Fibroblast of mammary gland (primary cell): ENCODE results near the gene FMNL1.

Experiments used
- DNase-seq: peaks from one replicate; pipeline ENCODE4 v3.0.0-alpha.2; 2010; ENCODE audit warnings: low read depth
- H3K4me3 ChIP-seq: 2 replicates; pipeline ENCODE4 v1.5.1; 2011; ENCODE audit warnings: low read depth, mild to moderate bottlenecking, low read length, moderate library complexity; ENCODE audit not compliant: control insufficient read depth
- TF ChIP-seq, protein P1 (sequence below): conservative IDR thresholded peaks from 2 replicates; pipeline ENCODE4 v1.5.1; 2011; ENCODE audit warnings: low read depth, low read length, inconsistent platforms; ENCODE audit not compliant: control insufficient read depth, insufficient read depth

Gene FMNL1

DNA sequence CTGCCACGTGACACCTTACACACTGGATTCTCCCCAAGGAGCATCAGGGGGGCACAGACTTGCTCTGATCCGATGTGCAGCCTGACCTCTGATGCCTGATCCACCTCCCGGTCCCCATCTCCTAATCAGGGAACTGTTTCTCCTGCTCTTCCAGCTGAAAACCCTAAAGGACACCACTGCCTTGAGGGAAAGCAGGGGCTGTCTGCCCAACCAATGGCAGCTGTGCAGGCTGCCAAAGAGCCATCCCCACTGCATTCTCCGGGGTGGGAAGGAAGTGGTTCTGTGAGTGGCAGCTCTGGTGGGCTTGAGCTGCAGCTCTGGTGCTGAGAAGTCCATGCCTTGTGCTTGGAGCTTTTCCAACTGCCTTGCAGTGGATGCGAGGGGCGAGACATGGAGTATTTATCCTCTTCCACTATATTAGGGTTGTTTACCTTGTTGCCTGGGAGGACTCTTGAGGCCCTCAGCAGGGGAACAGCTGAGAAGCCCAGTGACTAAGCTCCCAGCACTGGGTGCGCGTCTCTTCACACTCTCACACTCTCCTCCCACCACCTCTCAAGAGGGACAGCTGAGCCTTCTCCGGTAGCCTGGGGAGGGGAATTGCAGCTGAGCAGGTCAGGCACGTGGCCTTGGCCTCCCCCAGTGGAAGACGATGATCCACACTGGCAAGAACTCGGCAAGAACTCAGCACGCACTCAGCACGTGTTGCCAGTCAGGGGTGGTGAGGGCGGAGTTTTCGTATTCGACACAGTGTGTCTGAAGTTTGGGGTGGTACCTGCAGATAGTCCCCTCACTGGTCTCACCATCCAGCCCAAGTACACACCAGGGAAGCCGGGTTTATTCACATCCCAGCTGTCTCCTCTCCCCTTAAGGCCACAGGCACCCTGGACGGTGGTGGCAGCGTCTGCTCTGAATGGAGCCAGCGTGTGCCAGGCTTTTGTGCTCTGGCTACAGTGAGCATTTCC, 61.3 kb downstream of the FMNL1 start:
- no peak overlapping the region for H3K4me3 ChIP-seq
- TF ChIP-seq, protein P1, sequence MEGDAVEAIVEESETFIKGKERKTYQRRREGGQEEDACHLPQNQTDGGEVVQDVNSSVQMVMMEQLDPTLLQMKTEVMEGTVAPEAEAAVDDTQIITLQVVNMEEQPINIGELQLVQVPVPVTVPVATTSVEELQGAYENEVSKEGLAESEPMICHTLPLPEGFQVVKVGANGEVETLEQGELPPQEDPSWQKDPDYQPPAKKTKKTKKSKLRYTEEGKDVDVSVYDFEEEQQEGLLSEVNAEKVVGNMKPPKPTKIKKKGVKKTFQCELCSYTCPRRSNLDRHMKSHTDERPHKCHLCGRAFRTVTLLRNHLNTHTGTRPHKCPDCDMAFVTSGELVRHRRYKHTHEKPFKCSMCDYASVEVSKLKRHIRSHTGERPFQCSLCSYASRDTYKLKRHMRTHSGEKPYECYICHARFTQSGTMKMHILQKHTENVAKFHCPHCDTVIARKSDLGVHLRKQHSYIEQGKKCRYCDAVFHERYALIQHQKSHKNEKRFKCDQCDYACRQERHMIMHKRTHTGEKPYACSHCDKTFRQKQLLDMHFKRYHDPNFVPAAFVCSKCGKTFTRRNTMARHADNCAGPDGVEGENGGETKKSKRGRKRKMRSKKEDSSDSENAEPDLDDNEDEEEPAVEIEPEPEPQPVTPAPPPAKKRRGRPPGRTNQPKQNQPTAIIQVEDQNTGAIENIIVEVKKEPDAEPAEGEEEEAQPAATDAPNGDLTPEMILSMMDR = no peak
- peak; percentile 42 for DNase-seq

DNA sequence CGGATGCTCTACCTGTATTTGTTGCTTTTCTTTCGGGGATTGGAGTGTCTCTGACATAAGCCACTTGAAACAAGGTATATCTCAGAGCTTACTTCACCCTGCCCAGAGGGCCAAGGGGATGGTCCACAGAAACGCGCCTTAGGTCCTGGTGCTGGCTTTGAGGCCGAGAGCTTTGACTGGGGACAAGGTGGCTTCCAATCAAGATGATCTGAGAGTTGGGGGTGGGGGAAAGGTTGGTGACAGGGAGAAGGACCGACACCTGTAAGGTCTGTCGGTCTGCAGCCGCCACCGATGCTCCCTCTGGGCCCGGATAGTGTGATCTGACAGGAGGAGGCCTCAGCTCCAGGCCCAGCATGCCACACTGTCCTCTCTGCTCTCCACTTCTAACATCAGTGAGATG, 62.0 kb downstream of the FMNL1 start:
- TF ChIP-seq, protein P1 = no peak
- H3K4me3 ChIP-seq = no peak overlapping the region
- DNase-seq = no peak

DNA sequence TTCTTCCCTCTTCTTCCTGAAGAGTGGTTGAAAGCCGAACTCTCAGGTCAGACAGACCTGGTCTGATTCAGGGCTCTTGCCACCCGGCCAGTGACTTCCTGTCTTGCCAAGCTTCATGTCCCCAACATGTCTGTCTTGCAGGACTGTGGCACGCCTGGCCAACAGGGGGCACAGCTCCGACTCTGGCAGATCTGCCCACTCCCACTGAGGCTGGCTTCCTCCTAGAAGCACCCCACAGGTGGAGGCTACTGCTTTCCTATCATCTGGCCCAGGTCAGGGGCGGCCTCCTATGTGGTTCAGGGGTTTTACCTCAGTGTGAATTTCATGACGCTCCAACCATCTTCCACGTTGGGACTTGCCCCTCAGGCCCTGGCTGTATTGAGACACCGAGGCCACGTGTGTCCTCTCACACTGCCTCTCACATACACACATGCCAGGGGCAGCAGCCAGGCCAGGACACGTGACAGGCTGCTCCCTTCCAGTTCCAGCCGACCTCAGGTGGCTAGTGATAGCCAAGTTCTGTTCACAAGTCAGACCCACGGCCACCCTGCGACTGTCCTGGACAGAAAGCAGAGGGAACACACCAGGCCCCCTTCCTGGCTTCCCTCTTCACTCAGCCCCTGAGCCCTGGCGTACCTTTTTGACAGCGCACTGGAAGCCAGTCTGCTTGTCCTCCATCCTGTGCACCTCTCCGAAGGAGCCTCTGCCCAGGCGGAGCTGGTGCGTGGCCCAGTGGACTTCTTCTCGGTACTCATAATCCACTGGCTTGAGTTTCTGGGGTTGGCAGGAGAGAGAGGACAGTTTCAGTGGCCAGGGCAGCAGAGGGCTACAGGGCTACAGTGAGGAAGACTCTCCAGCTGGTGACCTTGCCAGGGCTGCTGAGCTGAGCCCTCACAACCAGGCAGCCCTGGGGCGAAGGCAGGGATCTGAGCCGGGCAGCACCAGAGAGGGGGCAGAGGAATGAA, 62.8 kb downstream of the FMNL1 start:
- no peak for DNase-seq

DNA sequence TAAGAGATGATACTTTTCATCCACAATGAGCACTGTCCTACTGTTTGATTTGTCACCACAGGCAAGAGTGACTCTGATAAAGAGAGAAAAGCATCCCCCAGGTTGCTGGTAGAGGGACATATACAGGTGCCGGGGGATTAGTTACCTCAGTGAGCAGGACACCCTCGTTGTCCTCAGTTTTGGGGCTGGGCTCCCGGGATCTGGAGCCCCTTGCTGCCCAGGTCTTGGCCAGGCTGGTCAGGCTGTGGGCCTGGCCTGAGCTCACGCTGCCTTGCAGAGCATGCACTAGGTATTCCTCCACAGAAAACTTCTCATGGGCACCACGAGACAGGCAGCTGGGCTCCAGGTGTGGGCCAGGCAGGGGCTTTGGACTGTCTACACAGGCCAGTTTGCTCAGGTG, 64.6 kb downstream of the FMNL1 start:
- H3K4me3 ChIP-seq = no peak overlapping the region
- no peak for DNase-seq
- TF ChIP-seq, protein P1 = no peak

More for the DNA sequence above, 62.8 kb downstream of the FMNL1 start:
- TF ChIP-seq, protein P1 = peak; percentile 25
- no peak overlapping the region for H3K4me3 ChIP-seq

DNA sequence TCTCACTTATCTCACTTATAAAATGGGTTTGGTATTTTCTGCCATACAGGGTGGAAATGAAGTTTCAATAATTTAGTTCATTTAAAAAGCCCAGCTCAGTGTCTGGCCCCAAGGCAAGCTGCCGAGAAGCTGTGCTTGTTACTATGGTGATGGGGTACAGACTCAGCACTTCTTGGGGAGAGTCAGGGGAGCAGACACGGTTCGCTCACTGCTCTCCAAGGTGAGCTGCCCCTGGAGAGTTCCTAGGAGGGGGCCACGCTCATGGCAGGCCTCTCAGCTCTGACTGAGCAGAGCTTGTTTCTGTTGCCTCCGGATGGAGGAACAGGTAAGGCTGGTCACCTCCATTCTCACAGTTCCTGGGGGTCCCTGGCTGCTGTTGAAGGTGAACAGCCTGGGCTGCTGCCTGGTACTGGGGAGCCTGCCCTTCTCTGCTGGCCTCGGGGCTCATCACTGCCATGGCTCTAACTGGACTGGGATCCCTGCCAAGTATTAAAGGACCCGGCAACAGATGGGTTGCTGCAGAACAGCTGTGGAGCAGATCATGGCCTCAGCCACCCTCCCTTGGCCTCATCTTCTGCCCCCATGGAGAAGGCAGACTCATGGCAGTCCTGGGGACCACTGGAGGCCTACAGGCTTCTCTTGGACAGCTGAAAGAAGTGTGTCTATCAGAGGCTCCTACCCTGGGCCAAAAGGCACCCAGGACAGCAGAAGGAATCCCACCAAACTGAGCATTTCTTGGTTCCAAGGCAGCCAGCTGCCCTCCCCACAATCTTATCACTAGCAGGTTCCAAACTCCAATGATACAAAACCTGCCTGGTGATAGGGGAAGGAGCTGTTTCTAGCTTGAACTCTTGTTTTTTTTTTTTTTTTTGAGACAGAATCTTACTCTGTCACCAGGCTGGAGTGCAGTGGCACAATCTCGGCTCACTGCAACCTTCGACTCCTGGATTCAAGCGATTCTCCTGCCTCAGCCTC, 66.1 kb downstream of the FMNL1 start:
- TF ChIP-seq, protein P1 = no peak
- no peak for DNase-seq
- no peak overlapping the region for H3K4me3 ChIP-seq
